Dermis blood vessel endothelial cell (primary cell): ENCODE data around the gene NARS2. TPM values are rescaled to one million over a fixed set of nuclear protein-coding genes. Genes with fewer than 3 reads are reported as not detected.
"Not testable (repeated sequence)": the region's sequence is repeated elsewhere in the genome, so short reads cannot be mapped to it uniquely, and the experiment has no call there.

Source experiments
- DNase-seq: peaks from one replicate; pipeline ENCODE4 v3.0.0; 2010
- total RNA-seq: library from RNA; depleted of rRNA; stranded (reverse); fragments of >200 nt; gene quantifications from 2 replicates; pipeline ENCODE4 v1.2.3, GENCODE V29; 2014

NARS2 gene, protein sequence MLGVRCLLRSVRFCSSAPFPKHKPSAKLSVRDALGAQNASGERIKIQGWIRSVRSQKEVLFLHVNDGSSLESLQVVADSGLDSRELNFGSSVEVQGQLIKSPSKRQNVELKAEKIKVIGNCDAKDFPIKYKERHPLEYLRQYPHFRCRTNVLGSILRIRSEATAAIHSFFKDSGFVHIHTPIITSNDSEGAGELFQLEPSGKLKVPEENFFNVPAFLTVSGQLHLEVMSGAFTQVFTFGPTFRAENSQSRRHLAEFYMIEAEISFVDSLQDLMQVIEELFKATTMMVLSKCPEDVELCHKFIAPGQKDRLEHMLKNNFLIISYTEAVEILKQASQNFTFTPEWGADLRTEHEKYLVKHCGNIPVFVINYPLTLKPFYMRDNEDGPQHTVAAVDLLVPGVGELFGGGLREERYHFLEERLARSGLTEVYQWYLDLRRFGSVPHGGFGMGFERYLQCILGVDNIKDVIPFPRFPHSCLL
- 15.5 and 16.7 TPM in 2 replicates for total RNA-seq

DNA sequence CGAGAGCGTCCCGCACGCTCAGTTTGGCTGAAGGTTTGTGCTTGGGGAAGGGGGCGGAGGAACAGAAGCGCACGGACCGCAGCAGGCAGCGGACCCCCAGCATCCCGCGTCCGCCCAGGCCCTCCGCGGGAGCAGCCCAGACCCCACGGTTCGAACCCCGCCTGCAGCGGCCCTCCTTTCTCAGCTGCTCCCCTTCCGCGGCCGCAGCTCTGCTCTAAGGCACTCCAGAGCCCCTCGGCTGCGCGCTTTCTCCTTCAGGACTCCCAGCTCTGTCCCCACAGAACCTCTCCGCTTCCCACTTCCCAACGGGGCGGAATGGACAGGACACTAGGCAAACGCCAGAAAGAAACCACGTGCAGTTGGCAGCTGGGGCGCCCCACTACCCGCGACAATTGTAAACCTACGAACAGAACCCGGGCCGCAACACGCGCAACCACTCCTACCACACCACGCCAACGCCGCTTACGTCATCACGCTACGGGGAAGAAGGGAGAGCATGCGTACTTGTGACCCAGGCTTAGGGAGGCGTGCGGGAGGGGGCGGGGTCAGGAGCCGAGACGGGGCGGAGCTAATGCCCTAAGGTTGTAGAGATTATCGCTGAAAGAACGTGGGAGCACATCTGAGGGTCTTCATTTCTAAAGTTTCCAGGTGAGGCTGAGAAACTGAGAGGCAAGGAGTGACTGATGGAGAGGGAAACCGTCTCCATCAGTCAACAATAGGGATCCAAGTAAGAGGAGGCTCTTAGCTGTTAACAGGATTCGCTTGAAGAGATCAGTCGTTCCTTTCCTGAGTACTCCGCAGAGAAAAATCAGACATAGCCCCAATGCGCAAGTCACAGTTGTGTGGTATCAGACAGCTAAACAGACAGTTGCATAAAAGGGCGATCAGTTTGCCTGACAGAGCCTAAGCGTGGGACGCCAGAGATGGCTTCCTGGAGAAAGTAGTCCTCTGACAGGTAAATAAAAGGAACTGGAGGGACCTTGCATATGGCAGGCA lies at the start of gene NARS2:
Gene NARS2, minus strand, starts transcription at position 479 of the 996 bp plus-strand sequence. Its CDS starts 376 bp downstream, at position 103.
- DNase-seq, result peak; percentile 99

DNA sequence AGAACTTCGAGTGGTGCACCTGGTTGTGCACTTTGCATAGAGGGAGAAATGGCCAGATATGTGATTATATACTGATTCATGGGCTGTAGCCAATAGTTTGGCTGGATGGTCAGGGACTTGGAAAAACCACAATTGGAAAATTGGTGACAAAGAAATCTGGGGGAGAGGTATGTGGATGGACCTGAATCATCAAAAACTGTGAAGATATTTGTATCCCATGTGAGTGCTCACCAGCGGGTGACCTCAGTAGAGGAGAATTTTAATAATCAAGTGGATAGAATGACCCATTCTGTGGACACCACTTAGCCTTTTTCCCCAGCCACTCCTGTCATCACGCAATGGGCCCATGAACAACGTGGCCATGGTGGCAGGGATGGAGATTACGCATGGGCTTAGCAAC lies 48.0 kb upstream of the NARS2 start:
- no peak for DNase-seq

DNA sequence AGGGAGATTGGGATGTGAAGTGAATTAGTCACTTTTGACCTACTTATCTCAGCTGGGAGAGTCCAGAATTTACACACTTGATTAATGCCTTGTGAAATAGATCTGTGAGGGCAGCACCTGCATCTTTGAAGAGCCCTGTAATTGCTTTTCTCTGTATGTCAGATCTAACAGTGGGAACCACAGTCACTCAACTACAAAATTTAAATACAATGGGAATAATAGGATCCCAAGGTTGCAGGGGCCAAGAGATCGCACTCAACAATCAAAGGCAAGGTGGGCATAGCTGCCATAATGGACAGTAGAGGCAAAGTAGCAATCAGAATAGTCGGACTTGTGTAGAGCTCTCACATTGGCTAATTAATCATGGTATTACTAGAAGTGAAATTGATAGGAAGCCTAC lies 45.5 kb upstream of the NARS2 start:
- no peak for DNase-seq

DNA sequence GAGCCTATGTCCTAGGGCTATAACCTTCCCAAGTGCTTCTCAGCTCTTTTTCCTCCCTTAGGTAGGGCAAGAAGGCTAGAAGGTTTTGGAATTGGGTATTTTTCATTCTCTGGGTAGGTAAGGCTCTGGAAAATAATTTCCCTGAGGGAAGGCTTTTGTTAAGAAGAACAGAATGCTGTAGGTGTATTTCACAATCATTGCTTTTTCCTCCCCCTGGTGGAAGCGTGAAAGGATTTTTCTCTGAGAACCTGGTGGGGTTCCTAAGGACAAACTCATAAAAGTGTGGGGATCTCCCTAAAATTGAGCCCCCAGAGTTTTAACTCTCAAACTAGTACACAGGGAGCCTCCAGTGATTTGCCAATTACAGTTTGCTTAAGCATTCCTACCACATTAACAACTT lies 41.1 kb upstream of the NARS2 start:
- DNase-seq, result no peak

DNA sequence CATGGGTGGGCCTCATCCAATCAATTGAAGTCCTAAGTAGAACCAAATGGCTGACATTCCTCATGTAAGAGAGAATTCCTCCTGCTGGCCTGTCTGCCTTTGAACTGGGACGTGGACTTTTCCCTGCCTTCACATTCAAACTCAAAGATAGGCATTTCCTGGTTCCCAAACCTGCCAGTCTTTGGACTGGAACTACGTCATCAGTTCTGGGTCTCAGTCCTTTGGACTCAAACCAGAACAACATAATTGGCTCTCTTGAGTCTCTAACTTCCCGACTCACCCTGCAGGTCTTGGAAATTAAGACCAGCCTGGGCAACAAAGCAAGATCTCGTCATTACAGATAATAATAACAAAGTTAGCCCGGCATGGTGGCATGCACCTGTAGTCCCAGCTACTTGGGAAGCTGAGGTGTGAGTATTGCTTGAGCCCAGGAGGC lies 38.7 kb upstream of the NARS2 start:
- DNase-seq, result no peak

DNA sequence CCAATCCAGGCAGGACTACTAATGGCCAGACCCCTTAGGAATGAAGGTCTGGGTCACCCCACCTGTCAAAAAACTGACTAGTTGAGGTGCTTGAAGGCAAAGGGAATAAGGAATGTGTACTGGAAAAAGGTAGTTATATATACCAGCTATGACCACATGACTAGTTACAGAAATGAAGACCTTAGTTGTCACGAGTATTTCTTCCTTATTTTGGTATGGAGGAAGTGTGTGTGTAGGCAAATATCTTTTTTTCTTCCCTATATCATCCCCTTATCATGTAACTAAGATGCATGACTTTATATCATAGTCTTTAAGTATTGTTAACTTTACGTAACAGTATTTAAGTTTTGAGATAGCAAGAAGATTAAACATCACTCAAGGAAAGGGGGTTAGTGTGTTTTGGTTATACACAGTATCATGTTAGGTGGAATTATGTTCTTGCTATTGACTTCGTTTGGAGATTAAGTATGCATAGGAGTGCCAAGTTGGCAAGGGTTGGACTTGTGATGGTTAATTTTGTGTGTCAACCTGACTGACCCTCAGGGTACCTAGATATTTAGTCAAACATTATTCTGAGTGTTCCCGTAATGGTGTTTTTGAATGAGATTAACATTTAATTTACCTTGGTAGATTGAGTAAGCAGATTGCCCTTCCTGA lies 38.2 kb upstream of the NARS2 start:
- DNase-seq, result no peak

DNA sequence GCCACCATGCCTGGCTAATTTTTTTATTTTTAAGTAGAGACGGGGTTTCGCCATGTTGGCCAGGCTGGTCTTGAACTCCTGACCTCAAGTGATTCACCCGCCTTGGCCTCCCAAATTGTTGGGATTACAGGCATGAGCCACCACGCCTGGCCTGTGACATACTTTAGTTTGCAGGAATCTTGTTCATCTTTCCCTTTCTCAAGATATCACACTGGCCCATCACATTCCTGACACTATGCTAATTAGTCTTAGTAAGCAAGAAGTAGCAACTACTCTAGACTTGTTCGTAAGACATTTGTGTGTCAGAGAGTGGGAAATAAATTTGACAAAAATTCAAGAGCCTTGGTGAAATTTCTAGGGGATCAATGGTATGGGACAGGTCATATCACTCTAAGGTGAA lies 34.7 kb upstream of the NARS2 start:
- not testable (repeated sequence) for DNase-seq

DNA sequence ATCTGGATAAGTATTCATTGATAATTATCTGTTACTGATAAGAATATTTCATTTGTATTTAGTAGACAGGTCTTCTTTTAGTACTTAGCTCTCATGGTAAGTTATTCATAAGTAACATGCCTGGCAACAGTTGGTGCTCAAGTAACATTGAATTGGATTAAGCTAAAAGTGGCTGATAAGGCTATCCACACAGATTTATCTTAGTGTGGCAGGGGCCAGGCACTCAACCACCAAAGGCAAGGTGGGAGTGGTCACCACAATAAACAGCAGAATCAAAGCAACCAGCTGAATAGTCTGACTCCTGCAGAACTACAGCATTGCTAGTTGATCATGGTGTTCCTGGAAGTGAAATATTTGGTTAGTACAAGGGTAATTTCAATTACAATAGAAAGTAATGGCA lies 33.0 kb upstream of the NARS2 start:
- DNase-seq, result no peak

DNA sequence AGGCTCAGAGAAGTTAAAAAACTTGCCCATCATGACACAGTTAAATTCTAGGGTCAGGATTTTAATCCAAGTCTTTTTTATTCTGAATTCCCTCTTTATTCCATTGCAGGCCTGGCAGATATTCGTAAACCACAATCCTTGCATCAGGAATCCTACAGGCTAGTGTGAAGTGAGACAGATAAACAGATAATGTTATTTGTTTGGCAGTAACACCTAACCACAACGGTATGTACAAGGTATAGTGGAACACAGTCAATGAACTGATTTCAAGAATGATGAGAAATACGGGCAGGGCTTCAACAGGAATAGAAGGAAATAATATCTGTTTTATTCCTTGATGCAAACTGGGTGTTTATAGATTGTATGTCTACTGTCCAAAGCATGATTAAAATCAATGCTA lies 32.0 kb upstream of the NARS2 start:
- no peak for DNase-seq

DNA sequence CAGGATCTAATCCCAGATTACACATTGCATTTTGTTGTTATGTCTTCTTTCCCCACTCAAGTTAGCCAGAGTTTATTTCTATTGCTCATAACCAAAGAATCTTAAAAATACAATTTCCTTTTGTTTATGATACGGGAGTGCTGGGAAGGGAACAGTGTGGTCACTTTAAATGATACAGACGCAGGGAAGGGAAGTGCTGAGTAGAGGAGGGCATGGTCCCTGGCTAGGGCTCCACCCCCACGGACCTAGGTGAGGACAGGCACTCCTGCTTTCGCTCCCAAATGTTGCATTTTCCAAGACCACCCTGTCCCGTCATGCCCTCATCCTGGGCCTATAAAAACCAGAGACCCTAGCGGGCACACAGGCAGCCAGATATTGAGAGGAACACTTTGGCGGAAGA lies 30.6 kb upstream of the NARS2 start:
- DNase-seq, result no peak

DNA sequence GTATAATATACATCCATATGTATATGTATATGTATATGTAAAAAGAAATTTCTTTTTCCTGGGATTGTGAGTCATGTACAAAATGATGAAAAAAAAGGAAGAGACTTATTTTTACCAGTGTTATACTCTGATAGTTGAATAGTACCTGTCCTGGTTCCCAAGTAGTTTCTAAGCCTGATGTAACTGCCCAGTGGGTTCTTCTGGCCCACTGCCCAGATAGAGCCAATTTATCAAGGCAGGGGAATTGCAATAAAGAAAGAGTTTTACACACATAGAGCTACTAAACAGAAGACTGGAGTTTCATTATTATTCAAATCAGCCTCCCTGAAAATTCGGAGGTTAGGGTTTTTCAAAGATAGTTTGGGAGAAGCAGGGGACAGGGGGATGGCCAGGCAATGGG lies 29.1 kb upstream of the NARS2 start:
- DNase-seq, result no peak

DNA sequence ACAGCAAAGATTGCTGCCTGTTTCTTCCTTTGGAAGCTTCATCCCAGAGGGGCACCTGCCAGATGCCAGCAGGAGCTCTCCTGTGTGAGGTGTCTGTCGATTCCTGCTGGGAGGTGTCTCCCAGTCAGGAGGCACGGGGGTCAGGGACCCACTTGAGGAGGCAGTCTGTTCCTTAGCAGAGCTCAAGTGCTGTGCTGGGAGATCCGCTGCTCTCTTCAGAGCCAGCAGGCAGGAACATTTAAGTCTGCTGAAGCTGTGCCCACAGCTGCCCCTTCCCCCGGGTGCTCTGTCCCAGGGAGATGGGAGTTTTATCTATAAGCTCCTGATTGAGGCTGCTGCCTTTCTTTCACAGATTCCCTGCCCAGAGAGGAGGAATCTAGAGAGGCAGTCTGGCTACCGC lies 28.1 kb upstream of the NARS2 start:
- DNase-seq, result not testable (repeated sequence)

DNA sequence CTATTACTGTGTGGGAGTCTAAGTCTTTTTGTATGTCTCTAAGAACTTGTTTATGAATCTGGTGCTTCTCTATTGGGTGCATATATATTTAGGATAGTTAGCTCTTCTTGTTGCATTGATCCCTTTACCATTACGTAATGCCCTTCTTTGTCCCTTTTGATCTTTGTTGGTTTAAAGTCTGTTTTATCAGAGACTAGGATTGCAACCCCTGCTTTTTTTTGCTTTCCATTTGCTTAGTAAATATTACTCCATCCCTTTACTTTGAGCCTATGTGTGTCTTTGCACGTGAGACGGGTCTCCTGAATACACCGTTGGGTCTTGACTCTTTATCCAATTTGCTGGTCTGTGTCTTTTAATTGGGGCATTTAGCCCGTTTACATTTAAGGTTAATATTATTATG lies 26.4 kb upstream of the NARS2 start:
- DNase-seq, result not testable (repeated sequence)

DNA sequence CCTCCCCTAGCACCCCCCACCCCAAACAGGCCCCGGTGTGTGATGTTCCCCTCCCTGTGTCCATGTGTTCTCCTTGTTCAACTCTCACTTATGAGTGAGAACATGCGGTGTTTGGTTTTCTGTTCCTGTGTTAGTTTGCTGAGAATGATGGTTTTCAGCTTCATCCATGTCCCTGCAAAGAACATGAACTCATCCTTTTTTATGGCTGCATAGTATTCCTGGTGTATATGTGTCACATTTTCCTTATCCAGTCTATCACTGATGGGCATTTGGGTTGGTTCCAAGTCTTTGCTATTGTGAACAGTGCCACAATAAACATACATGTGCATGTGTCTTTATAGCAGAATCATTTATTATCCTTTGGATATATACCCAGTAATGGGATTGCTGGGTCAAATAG lies 22.9 kb upstream of the NARS2 start:
- DNase-seq, result not testable (repeated sequence)

DNA sequence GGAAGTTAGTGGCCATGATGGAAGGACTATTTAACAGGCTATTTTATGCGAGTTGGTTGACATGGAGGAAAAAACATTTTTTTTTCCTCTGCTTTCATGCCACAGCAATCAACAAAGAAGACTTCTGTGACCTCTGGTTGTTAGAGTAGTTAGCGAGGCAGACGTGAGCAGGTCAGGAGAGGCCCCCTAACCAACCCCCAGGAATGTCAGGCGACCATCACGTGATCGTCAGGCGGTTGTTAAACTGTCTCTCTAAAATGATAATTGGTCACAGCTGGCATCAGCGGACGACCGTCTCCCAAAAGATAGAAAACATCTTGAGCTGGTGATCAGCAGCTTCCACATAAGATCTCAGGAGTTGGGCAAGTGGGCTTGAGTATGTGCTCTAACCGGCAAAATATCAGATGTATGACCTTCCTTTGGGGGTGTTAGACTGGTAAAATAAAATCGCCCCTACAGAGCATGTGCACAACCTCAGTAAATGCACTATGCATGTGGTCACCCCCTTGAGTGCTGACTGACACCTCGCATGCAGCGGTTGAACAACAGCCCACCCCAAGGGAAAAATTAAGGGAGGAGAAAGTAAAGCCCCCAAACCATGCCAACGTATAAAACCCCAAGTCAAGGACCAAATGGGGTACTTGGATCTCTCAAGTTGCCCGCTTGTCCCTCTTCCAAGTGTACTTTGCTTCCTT lies 20.9 kb upstream of the NARS2 start:
- no peak for DNase-seq

DNA sequence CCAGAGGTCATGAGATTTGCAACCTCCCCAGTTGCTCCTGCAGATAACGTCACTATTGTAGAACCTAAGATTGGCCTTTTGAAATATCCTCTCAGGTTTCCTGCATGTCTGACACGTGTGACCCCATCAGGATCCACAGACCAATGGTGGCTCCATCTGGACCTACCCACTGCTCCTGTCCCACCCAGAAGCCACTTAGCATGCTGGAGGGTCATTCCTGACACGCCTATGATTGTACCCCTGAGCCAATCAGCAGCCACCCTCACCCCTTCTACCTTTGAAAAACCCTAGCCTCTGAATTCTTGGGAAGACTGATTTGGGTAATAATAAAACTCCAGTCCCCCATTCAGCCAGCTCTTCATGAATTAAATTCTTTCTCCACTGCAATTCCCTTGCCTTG lies 20.1 kb upstream of the NARS2 start:
- no peak for DNase-seq

DNA sequence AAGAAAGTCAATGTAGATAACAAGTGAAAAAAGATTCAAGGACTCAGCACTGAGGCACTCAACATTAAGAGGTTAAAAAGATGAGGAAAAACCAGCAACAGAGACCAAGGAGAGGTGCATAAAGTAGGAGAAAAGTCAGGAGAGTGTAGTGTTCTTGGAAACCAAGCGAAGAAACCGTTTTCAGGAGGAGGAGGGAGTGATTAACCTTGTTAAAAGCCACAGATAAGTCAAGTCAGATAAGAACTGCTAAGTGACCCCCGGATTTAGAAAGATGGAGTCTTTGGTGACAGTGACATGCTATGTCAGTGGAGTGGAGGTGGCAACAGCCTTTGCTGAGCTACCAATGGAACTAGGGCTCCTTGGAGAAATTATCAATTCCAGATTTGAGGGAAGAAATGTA lies 13.9 kb upstream of the NARS2 start:
- no peak for DNase-seq

DNA sequence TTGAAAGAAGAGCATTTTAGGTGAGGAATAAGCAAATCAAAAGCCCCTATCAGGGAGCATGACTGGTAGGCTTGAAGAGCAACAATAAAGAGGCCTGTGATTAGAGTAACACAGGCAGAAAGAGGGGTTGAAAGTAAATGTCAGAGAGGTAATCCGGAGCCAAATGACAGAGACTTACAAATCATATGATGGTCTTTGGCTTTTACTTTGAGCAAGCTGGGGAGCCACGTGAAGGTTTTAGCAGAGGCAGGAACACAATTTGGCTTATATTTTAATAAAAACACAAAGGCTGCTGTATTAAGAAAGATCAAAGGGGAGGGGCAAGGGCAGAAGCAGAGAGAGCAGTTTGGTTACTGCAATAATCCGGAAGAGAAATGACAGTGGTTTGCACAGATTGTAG lies 12.8 kb upstream of the NARS2 start:
- DNase-seq, result no peak

DNA sequence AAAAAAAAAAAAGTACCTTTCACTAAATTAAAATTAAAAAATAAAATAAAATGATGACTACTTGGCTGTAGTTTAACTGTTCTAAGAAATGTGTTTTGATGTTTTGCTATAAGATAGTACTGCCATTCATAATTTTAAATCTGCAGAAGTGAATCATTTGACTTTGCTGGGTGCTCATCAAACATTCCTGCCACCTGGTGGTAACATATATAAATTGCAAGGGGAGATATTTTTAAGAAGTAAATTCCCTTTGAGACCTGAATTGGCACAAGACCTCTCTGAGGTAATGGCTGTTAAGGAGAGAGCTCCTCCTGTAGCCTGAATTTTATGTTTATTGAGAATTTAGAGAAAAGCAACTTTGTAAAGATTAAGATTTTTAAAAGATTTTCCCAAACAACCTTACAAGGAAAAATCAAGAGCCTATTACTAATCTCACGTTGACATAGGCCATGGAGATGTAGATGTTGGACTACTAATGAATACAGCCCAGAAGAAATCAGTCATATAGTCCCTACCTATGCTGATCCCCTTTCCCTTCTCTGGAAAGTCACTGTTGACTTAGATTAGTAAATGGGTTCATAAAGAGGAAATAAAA lies 11.9 kb upstream of the NARS2 start:
- DNase-seq, result peak; percentile 41

DNA sequence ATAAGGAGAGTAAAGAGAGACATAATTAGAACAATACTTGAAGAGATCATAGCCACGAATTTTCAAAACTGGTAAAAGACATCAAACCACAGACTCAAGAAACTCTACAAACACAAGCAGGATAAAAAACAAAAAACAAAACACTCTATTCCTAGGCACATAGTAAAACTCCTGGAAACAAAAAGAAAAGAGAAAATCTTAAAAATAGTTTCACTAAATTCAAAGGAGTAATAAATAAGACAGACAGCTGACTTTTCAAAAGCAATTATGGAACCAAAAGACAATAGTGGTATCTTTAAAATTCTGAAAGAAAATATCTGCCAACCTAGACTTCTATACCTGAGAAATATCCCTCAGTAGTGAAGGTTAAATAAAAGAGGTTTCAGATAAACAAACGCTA lies 9.2 kb upstream of the NARS2 start:
- no peak for DNase-seq

DNA sequence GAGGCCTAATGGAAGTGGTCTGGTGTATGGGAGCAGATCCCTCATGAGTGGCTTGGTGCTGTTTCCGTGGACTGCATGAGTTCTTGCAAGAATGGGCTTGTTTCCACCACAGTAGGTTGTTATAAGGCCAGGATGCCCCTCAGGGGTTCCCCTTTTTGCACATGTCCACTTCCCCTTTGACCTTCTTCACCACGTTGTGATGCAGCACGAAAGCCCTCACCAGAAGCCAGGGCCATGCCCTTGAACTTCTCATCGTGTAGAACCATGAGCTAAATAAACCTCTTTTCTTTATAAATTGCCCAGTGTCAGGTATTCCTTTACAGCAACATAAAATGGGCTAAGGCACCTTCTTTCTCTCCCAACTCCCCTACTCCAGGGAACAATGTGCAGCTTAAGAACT lies 2.8 kb upstream of the NARS2 start:
- DNase-seq, result no peak

DNA sequence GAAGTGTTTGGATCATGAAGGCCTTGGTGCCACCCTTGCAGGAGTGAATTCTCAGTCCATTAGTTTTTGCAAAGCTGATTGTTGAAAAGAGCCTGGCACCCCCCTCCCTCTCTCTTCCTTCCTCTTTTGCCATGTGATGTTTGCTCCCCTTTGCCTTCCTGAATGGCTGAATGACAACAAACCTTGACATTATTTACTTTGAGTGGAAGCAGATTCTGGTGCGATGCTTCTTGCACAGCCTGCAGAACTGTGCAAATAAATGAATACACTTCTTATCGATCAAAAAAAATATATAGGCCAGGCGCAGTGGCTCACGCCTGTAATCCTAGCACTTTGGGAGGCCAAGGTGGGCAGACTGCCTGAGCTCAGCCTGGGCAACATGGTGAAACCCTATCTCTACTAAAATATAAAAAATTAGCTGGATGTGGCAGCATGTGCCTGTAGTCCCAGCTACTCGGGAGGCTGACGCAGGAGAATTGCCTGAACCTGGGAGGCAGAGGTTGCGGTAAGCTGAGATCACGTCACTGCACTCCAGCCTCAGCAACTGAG lies 2.0 kb upstream of the NARS2 start:
- no peak for DNase-seq
